SU-DHL-6 (cell line): ENCODE measurements around the gene MYH3.

Experiments used
- EZH2phosphoT487 ChIP-seq: fragments of 200-600 bp; sonication (generic), shearing (Covaris generic); conservative IDR thresholded peaks from 2 replicates; pipeline ENCODE4 v1.6.1; 2018; ENCODE audit warnings: mild to moderate bottlenecking, antibody characterized with exemption, low read length, moderate library complexity, mixed read lengths
- TF ChIP-seq, protein P1 (sequence below): fragments of 200-600 bp; sonication (generic); IDR thresholded peaks from one replicate; pipeline ENCODE4 v1.5.1; 2017; ENCODE audit warnings: antibody characterized with exemption, mild to moderate bottlenecking, low read length, moderate library complexity; ENCODE audit not compliant: insufficient read depth, poor library complexity, severe bottlenecking

DNA sequence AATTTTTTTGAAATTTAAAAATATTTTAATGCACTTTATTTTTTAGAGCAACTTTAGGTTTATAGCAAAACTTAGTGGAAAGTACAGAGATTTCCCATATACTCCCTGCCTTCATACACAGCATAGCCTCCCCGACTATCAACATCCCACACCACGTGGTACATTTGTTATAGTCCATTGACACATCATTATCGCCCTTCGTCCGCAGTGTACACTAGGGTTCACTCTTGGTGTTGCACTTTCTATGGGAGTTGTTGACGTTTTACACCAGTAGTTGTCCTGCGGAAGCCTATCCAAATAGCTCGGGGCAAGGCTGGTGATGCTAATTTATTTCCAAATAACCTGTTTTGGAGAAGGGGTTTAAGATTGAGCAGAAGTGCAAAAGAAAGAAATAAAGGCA, 52.6 kb downstream of the MYH3 start:
- TF ChIP-seq, protein P1, sequence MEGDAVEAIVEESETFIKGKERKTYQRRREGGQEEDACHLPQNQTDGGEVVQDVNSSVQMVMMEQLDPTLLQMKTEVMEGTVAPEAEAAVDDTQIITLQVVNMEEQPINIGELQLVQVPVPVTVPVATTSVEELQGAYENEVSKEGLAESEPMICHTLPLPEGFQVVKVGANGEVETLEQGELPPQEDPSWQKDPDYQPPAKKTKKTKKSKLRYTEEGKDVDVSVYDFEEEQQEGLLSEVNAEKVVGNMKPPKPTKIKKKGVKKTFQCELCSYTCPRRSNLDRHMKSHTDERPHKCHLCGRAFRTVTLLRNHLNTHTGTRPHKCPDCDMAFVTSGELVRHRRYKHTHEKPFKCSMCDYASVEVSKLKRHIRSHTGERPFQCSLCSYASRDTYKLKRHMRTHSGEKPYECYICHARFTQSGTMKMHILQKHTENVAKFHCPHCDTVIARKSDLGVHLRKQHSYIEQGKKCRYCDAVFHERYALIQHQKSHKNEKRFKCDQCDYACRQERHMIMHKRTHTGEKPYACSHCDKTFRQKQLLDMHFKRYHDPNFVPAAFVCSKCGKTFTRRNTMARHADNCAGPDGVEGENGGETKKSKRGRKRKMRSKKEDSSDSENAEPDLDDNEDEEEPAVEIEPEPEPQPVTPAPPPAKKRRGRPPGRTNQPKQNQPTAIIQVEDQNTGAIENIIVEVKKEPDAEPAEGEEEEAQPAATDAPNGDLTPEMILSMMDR, result no peak
- no peak for TF ChIP-seq EZH2phosphoT487
